Thoracic aorta (tissue), 2 donors: ENCODE measurements around the gene RASL11A. TPM values are rescaled to one million over a fixed set of nuclear protein-coding genes. Genes with fewer than 3 reads are reported as not detected.
A peak's percentile ranks its signal among the peaks of the same experiment; 100 is the strongest.

Experiments used
- ATAC-seq: fragments of 150-250 bp; one replicate; pipeline ENCODE4 v1.8.0; 2017; ENCODE audit warnings: low read depth; ENCODE audit not compliant: insufficient number of reproducible peaks, low FRiP score
- DNase-seq: peaks from one replicate; pipeline ENCODE4 v3.0.0-alpha.2; 2020; ENCODE audit warnings: low spot score
- H3K27ac ChIP-seq, 2 donors: fragments of 200-600 bp; sonication (generic); 1 replicate in 1 of 2; 2 replicates in 1 of 2; pipeline ENCODE4 v1.5.1; 2016; ENCODE audit warnings: mild to moderate bottlenecking in 2 of 2, moderate library complexity in 2 of 2
- H3K27me3 ChIP-seq: fragments of 200-600 bp; sonication (generic); replicated peaks from 2 replicates; pipeline ENCODE4 v1.6.0; 2016; ENCODE audit warnings: mild to moderate bottlenecking; ENCODE audit not compliant: insufficient read depth
- H3K36me3 ChIP-seq: fragments of 200-600 bp; sonication (generic); one replicate; pipeline ENCODE4 v1.5.1; 2016
- H3K4me1 ChIP-seq, 2 donors: fragments of 200-600 bp; sonication (generic); 1 replicate in 1 of 2; 2 replicates in 1 of 2; pipeline versions ENCODE4 v1.5.1 to v1.6.0; 2016; ENCODE audit warnings: low read depth in 2 of 2, mild to moderate bottlenecking in 1 of 2; ENCODE audit not compliant: control insufficient read depth in 1 of 2
- H3K4me3 ChIP-seq: fragments of 200-600 bp; sonication (generic); 2 replicates; pipeline ENCODE4 v1.5.1; 2016; ENCODE audit warnings: mild to moderate bottlenecking
- H3K9me3 ChIP-seq: fragments of 200-600 bp; sonication (generic); 2 replicates; pipeline ENCODE4 v1.5.1; 2016
- CTCF ChIP-seq: fragments of 200-600 bp; sonication (generic); IDR thresholded peaks from one replicate; pipeline ENCODE4 v1.5.1; 2019; ENCODE audit warnings: antibody characterized with exemption
- total RNA-seq, 2 donors: library from RNA; depleted of rRNA; stranded (reverse); fragments of >200 nt; gene quantifications; one replicate each; pipeline versions ENCODE4 v1.1.0 to v1.2.3, GENCODE V29; 2016

RASL11A gene
- total RNA-seq, 2 donors from 2014 or later = 57.6 to 81.6 TPM

GRCh38 chr13:27266917-27267316 is 3.7 kb upstream of the RASL11A start:
- Histone ChIP-seq H3K9me3 (no peaks in the 10 kb centered on the region), H3K4me1 (peaks cover 0 to 6% of the 10 kb centered on the region in 2 donors), H3K4me3 (no peak overlapping the region), H3K36me3 (no peaks in the 10 kb centered on the region), H3K27ac (no peak overlapping the region), H3K27me3 (no peaks in the 10 kb centered on the region)
- ATAC-seq (no peak), DNase-seq (no peak)
- TF ChIP-seq CTCF = no peak

- no peak for TF ChIP-seq CTCF
- Histone ChIP-seq H3K4me3 (no peak overlapping the region), H3K27me3 (no peaks in the 10 kb centered on the region), H3K9me3 (no peaks in the 10 kb centered on the region), H3K4me1 (peaks cover 0 to 6% of the 10 kb centered on the region in 2 donors), H3K36me3 (no peaks in the 10 kb centered on the region), H3K27ac (no peak overlapping the region)
- no peak for ATAC-seq
- DNase-seq = no peak
These were observed 3.0 kb upstream of the RASL11A start for GRCh38 chr13:27267596-27267995.

GRCh38 chr13:27269114-27269665 is 1.4 kb upstream of the RASL11A start:
- Histone ChIP-seq H3K4me1 (peaks cover 3 to 18% of the 10 kb centered on the region in 2 donors), H3K27ac (no peak overlapping the region), H3K36me3 (no peaks in the 10 kb centered on the region), H3K4me3 (no peak overlapping the region), H3K9me3 (no peaks in the 10 kb centered on the region), H3K27me3 (no peaks in the 10 kb centered on the region)
- no peak for TF ChIP-seq CTCF
- ATAC-seq (no peak), DNase-seq (no peak)

GRCh38 chr13:27271570-27272096 is 1.0 kb downstream of the RASL11A start:
- TF ChIP-seq CTCF = no peak
- H3K4me3 ChIP-seq = peak overlapping the region; percentile 91
- H3K9me3 ChIP-seq = no peaks in the 10 kb centered on the region
- DNase-seq (no peak), ATAC-seq (no peak)
- peak overlapping the region; percentile 84 to 90 for H3K27ac ChIP-seq
- H3K27me3 ChIP-seq = no peaks in the 10 kb centered on the region
- no peaks in the 10 kb centered on the region for H3K36me3 ChIP-seq
- H3K4me1 ChIP-seq = peaks cover 14 to 42% of the 10 kb centered on the region in 2 donors

GRCh38 chr13:27273658-27274425 is 3.2 kb downstream of the RASL11A start:
- H3K4me3 ChIP-seq = peak overlapping the region; percentile 91
- H3K27ac ChIP-seq = peak overlapping the region; percentile 78 to 86
- H3K27me3 ChIP-seq = no peaks in the 10 kb centered on the region
- TF ChIP-seq CTCF = no peak
- ATAC-seq (peak; percentile 47), DNase-seq (peak; percentile 50)
- H3K36me3 ChIP-seq = no peaks in the 10 kb centered on the region
- H3K4me1 ChIP-seq = peaks cover 14 to 48% of the 10 kb centered on the region in 2 donors
- H3K9me3 ChIP-seq = no peaks in the 10 kb centered on the region
